ENCODE results near the gene VASN. TPM values are rescaled to one million over a fixed set of nuclear protein-coding genes. Genes with fewer than 3 reads are reported as not detected.

The VASN gene
- total RNA-seq, 2 experiments from 2014 or later = not detected

DNA sequence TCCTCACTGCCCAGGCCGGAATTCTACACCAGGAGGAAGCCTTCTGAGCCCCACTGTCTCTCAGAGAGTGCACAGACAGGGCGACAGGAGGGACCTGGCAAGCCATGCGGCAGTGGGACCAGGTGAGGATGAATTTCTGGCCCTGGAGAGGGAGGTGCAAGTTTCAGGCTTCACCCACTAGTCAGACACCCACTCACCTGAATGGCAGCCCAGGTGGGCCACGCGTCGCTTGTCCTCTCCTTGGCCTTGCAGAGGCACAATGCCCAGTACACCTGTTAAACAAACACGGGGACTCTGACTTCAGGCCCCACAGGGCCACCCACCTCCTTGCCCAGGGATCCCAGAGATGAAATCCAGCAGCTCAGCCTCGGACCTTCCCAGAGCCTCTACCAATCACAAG, 40.5 kb downstream of the VASN start:
- Mint-ChIP-seq H3K27ac (peak overlapping the region; percentile 80), H3K9me3 (no peaks in the 10 kb centered on the region), H3K36me3 (ENCODE audit: low read depth) (peaks cover 34% of the 10 kb centered on the region), H3K27me3 (no peaks in the 10 kb centered on the region), H3K4me3 (no peak overlapping the region), H3K4me1 (peaks cover 43% of the 10 kb centered on the region)
- ChIA-PET POLR2A (no interaction called here), CTCF (interaction anchor here (3.6 kb wide), 1 partner anchor 9 kb away, joined by 15 read pairs; no protein-coding TSS in a partner anchor)
- no peak for DNase-seq

GRCh38 chr16:4412854-4413253, 41.2 kb downstream of the VASN start:
- Mint-ChIP-seq H3K9me3 (no peaks in the 10 kb centered on the region), H3K4me3 (peak overlapping the region; percentile 3), H3K27ac (peak overlapping the region; percentile 9), H3K27me3 (no peaks in the 10 kb centered on the region), H3K36me3 (ENCODE audit: low read depth) (peaks cover 34% of the 10 kb centered on the region), H3K4me1 (peaks cover 43% of the 10 kb centered on the region)
- DNase-seq = no peak
- CTCF ChIA-PET = interaction anchor here (3.6 kb wide), 1 partner anchor 10 kb away, joined by 15 read pairs; no protein-coding TSS in a partner anchor
- POLR2A ChIA-PET = no interaction called here

DNA sequence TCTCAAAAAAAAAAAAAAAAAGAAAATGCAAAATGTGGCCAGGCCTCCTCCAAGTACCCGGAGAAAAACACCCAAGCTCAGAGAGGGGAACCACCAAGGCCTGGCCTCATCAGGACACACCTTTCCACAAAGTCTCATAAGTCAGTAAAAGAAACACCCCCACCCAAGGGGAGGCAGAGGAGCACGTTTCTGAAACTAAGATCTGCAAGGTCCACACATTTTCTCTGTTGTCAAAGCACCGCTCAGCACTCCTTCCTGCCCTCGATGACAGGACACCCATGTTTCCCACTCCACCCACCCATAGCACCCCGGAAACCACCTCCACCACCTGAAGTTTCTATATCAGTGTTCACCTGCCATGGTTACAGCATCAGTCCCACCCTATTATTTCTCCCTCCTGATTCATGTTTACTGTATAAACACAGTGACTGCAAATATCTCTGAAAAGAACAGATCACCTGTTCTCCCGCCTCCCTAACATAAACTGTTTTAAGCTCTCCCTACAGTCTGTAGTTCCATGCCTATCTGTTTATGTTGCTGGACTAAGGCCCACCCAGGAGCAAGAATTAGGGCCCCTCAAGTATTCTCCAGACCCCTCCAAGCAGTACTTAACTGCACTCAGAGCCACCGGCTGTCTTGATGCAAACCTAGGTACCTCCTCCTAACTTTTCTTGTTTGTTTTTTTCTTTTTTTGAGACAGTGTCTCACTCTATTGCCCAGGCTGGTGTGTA, 42.7 kb downstream of the VASN start:
- H3K9me3 Mint-ChIP-seq = no peaks in the 10 kb centered on the region
- DNase-seq = peak; percentile 94
- peaks cover 34% of the 10 kb centered on the region for H3K36me3 Mint-ChIP-seq (ENCODE audit: low read depth)
- ChIA-PET POLR2A (no interaction called here), CTCF (interaction anchor here (0.8 to 3.6 kb wide), 4 partner anchors 9 to 475 kb away, joined by 3 to 15 read pairs (median 4); no protein-coding TSS in a partner anchor)
- peak overlapping the region; percentile 92 for H3K27ac Mint-ChIP-seq
- peaks cover 3% of the 10 kb centered on the region for H3K27me3 Mint-ChIP-seq
- peaks cover 43% of the 10 kb centered on the region for H3K4me1 Mint-ChIP-seq
- peak overlapping the region; percentile 89 for H3K4me3 Mint-ChIP-seq

- peak overlapping the region; percentile 89 for H3K4me3 Mint-ChIP-seq
- no peaks in the 10 kb centered on the region for H3K9me3 Mint-ChIP-seq
- peaks cover 28% of the 10 kb centered on the region for H3K36me3 Mint-ChIP-seq (ENCODE audit: low read depth)
- POLR2A ChIA-PET = interaction anchor here (1.0 kb wide), 1 partner anchor 64 kb away, joined by 3 read pairs; no protein-coding TSS in a partner anchor
- H3K4me1 Mint-ChIP-seq = peaks cover 37% of the 10 kb centered on the region
- peaks cover 3% of the 10 kb centered on the region for H3K27me3 Mint-ChIP-seq
- CTCF ChIA-PET = interaction anchor here (0.5 to 1.6 kb wide), 10 partner anchors 9 to 360 kb away, joined by 3 to 6 read pairs (median 4); partner anchors contain the start of gene MGRN1
- peak overlapping the region; percentile 92 for H3K27ac Mint-ChIP-seq
- DNase-seq = peak; percentile 78
Observed at GRCh38 chr16:4415538-4416199, 44.0 kb downstream of the VASN start.

GRCh38 chr16:4416200-4417032, 44.8 kb downstream of the VASN start, which contains the start of gene CORO7:
TSS of gene CORO7 (minus strand) at chr16:4416596. CDS start at chr16:4416518, 78 bp downstream.
- peak within 1 kb of the TSS; percentile 89 for H3K4me3 Mint-ChIP-seq
- H3K4me1 Mint-ChIP-seq = peaks cover 33% of the 10 kb centered on the region
- H3K27me3 Mint-ChIP-seq = peaks cover 3% of the 10 kb centered on the region

GRCh38 chr16:4419402-4419959, 47.8 kb downstream of the VASN start:
- no peak for DNase-seq
- Mint-ChIP-seq H3K36me3 (ENCODE audit: low read depth) (peaks cover 6% of the 10 kb centered on the region), H3K9me3 (no peaks in the 10 kb centered on the region), H3K4me3 (no peak overlapping the region), H3K27me3 (peaks cover 3% of the 10 kb centered on the region), H3K4me1 (peaks cover 15% of the 10 kb centered on the region), H3K27ac (no peak overlapping the region)
- ChIA-PET POLR2A (no interaction called here), CTCF (interaction anchor here (1.0 to 4.9 kb wide), 4 partner anchors 9 to 89 kb away, joined by 3 to 24 read pairs (median 4); no protein-coding TSS in a partner anchor)

More at GRCh38 chr16:4416200-4417032, 44.8 kb downstream of the VASN start, which contains the start of gene CORO7:
- H3K36me3 Mint-ChIP-seq (ENCODE audit: low read depth) = peaks cover 24% of the 10 kb centered on the region
- CTCF ChIA-PET = interaction anchor here (0.5 to 4.9 kb wide), 13 partner anchors 8 to 361 kb away, joined by 3 to 24 read pairs (median 4); partner anchors contain the start of gene MGRN1
- H3K9me3 Mint-ChIP-seq = no peaks in the 10 kb centered on the region
- peak within 1 kb of the TSS; percentile 92 for H3K27ac Mint-ChIP-seq
- POLR2A ChIA-PET = interaction anchor here (1.0 kb wide), 1 partner anchor 64 kb away, joined by 3 read pairs; no protein-coding TSS in a partner anchor
- DNase-seq = peak; percentile 98

- POLR2A ChIA-PET = no interaction called here
- no peak overlapping the region for H3K4me3 Mint-ChIP-seq
- H3K27me3 Mint-ChIP-seq = peaks cover 3% of the 10 kb centered on the region
- H3K9me3 Mint-ChIP-seq = no peaks in the 10 kb centered on the region
- CTCF ChIA-PET = interaction anchor here (4.9 kb wide), 1 partner anchor 18 kb away, joined by 24 read pairs; no protein-coding TSS in a partner anchor
- no peak overlapping the region for H3K27ac Mint-ChIP-seq
- peaks cover 10% of the 10 kb centered on the region for H3K4me1 Mint-ChIP-seq
- DNase-seq = no peak
- H3K36me3 Mint-ChIP-seq (ENCODE audit: low read depth) = no peaks in the 10 kb centered on the region
Observed at GRCh38 chr16:4420505-4421105, 49.0 kb downstream of the VASN start.

DNA sequence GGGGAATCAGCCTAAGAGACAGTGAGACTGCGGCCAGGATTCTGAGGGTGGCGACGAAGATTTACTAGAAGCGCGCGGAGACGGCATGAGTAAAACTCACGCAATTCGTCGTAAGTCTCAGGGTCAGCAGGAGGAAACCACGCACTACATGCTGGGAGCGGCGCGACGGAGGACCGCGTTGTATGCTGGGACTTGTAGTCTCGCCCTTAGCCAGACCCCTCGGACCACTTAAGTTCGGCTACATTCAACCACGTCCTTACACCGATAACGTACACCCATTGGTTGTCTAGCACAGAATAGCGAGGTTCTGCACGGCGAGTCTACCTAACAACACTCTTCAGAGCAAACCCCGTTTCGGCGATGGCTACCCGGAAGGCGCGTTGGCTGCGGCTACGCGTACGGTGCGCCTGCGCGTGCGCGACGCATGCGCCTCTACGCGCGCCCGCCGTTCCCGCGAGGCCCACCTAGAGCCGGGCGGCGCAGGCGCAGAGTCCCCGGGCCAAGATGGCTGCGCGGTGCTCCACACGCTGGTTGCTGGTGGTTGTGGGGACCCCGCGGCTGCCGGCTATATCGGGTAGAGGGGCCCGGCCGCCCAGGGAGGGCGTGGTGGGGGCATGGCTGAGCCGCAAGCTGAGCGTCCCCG, 53.9 kb downstream of the VASN start, which contains the start of gene DNAJA3:
TSS of gene DNAJA3 (plus strand) at position 491 of the 643 bp plus-strand sequence. CDS start at position 505, 14 bp downstream.
- Mint-ChIP-seq H3K9me3 (no peaks in the 10 kb centered on the region), H3K27ac (peak within 1 kb of the TSS; percentile 99), H3K4me3 (peak within 1 kb of the TSS; percentile 99), H3K4me1 (peaks cover 31% of the 10 kb centered on the region), H3K27me3 (no peaks in the 10 kb centered on the region), H3K36me3 (ENCODE audit: low read depth) (peaks cover 12% of the 10 kb centered on the region)
- DNase-seq = peak; percentile 91
- ChIA-PET CTCF (interaction anchor here (1.0 kb wide), 1 partner anchor 10 kb away, joined by 4 read pairs; the partner anchor contains the start of gene CORO7), POLR2A (interaction anchor here (0.6 kb wide), 1 partner anchor 40 kb away, joined by 3 read pairs; no protein-coding TSS in a partner anchor)

GRCh38 chr16:4426021-4426684, 54.5 kb downstream of the VASN start:
- no peaks in the 10 kb centered on the region for H3K9me3 Mint-ChIP-seq
- H3K27ac Mint-ChIP-seq = peak overlapping the region; percentile 99
- ChIA-PET POLR2A (no interaction called here), CTCF (no interaction called here)
- no peaks in the 10 kb centered on the region for H3K27me3 Mint-ChIP-seq
- H3K4me3 Mint-ChIP-seq = peak overlapping the region; percentile 99
- DNase-seq = no peak
- peaks cover 31% of the 10 kb centered on the region for H3K4me1 Mint-ChIP-seq
- H3K36me3 Mint-ChIP-seq (ENCODE audit: low read depth) = peaks cover 12% of the 10 kb centered on the region

DNA sequence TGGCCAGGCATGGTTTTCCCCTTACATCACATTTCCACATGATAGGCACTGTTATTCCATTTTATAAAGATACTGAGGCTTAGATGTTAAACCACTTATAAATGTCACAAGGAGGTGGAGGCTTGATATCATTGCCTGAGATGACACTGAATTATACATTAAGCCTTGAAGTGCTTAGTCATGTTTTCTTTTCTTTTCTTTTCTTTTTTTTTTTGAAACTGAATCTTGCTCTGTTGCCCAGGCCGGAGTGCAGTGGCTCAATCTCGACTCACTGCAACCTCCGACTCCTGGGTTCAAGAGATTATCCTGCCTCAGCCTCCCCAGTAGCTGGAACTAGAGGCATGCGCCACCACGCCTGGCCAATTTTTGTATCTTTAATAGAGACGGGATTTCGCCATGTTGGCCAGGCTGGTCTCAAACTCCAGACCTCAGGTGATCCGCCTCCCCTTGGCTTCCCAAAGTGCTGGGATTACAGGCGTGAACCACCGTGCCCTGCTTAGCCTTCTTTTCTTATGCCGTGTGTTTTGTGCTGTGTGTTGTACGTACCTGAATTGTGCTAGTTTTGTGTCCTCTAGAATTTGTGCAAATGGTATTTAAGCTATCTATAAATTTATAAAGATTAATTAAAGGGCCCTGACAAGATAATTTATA, 55.2 kb downstream of the VASN start:
- Mint-ChIP-seq H3K36me3 (ENCODE audit: low read depth) (peaks cover 17% of the 10 kb centered on the region), H3K4me1 (peaks cover 32% of the 10 kb centered on the region), H3K4me3 (peak overlapping the region; percentile 99), H3K27ac (peak overlapping the region; percentile 99), H3K9me3 (no peaks in the 10 kb centered on the region), H3K27me3 (no peaks in the 10 kb centered on the region)
- CTCF ChIA-PET = interaction anchor here (0.7 to 1.0 kb wide), 3 partner anchors 24 to 121 kb away, joined by 3 to 4 read pairs (median 4); no protein-coding TSS in a partner anchor
- no peak for DNase-seq
- POLR2A ChIA-PET = no interaction called here
